OCI-LY7 (cell line): Measurements from ENCODE around the gene ZNF655. TPM values are rescaled to one million over a fixed set of nuclear protein-coding genes. Genes with fewer than 3 reads are reported as not detected.
A peak's percentile ranks its signal among the peaks of the same experiment; 100 is the strongest.

Experiments
- BruUV-seq: library from RNA; stranded (reverse); fragments of 400-500 nt; replicated peaks from 2 replicates; lab custom pipeline; 2021; lab: Mats Ljungman, UMichigan
- CTCF ChIA-PET: fragments of 300-600 bp; sonication (Branson Sonifier 250); formaldehyde crosslinking; loops from one replicate; lab custom pipeline; 2022; ENCODE audit warnings: antibody characterized with exemption; ENCODE audit not compliant: unreplicated experiment; lab: Charles Lee
- POLR2A ChIA-PET: fragments of 300-600 bp; sonication (Branson Sonifier 250); formaldehyde crosslinking; loops from one replicate; lab custom pipeline; 2022; ENCODE audit warnings: antibody characterized with exemption; lab: Charles Lee
- DNase-seq: peaks from one replicate; pipeline ENCODE4 v3.0.0-alpha.2; 2015; ENCODE audit warnings: low spot score
- H2AFZ ChIP-seq: fragments of 200-600 bp; sonication (generic), shearing (Covaris generic); 2 replicates; pipeline ENCODE4 v1.6.1; 2014; ENCODE audit warnings: mild to moderate bottlenecking, antibody characterized with exemption, low read length, moderate library complexity
- H3K27ac ChIP-seq: fragments of 200-600 bp; sonication (generic); 2 replicates; pipeline ENCODE4 v1.5.1; 2014; ENCODE audit warnings: mixed run types, low read depth, mild to moderate bottlenecking, moderate library complexity, low read length, inconsistent platforms; ENCODE audit not compliant: poor library complexity, severe bottlenecking
- H3K36me3 ChIP-seq: fragments of 200-600 bp; sonication (generic); 2 replicates; pipeline ENCODE4 v1.6.1; 2014; ENCODE audit warnings: mild to moderate bottlenecking, antibody characterized with exemption, low read length, moderate library complexity, mixed read lengths; ENCODE audit not compliant: insufficient read depth
- H3K4me1 ChIP-seq: fragments of 200-600 bp; sonication (generic); 2 replicates; pipeline ENCODE4 v1.5.1; 2014; ENCODE audit warnings: mild to moderate bottlenecking, low read length; ENCODE audit not compliant: insufficient read depth, poor library complexity, severe bottlenecking
- H3K4me2 ChIP-seq: fragments of 200-600 bp; sonication (generic); 2 replicates; pipeline ENCODE4 v1.6.1; 2014; ENCODE audit warnings: mild to moderate bottlenecking, low read length
- H3K4me3 ChIP-seq: fragments of 200-600 bp; sonication (generic); 2 replicates; pipeline ENCODE4 v1.5.1; 2014; ENCODE audit warnings: mild to moderate bottlenecking, low read depth, low read length; ENCODE audit not compliant: poor library complexity, severe bottlenecking
- H3K79me2 ChIP-seq: fragments of 200-600 bp; sonication (generic); 2 replicates; pipeline ENCODE4 v1.6.1; 2016; ENCODE audit warnings: low read depth, mild to moderate bottlenecking, low read length, moderate library complexity, mixed read lengths; ENCODE audit not compliant: insufficient read depth
- H3K9me2 ChIP-seq: fragments of 200-600 bp; sonication (generic); 2 replicates; pipeline ENCODE4 v1.6.1; 2016; ENCODE audit warnings: mild to moderate bottlenecking, low read length, mixed read lengths; ENCODE audit not compliant: insufficient read depth
- H3K9me3 ChIP-seq: fragments of 200-600 bp; sonication (generic); 2 replicates; pipeline ENCODE4 v1.6.1; 2014; ENCODE audit warnings: mild to moderate bottlenecking, mixed run types, low read length, mixed read lengths
- H4K20me1 ChIP-seq: fragments of 200-600 bp; sonication (generic); 2 replicates; pipeline ENCODE4 v1.6.1; 2014; ENCODE audit warnings: mild to moderate bottlenecking, antibody characterized with exemption, low read length, moderate library complexity, mixed read lengths; ENCODE audit not compliant: insufficient read depth
- EZH2phosphoT487 ChIP-seq: fragments of 200-600 bp; sonication (generic); IDR thresholded peaks from 2 replicates; pipeline ENCODE4 v1.6.1; 2018; ENCODE audit warnings: low read depth, borderline replicate concordance, mild to moderate bottlenecking, mixed run types, antibody characterized with exemption, low read length, moderate library complexity, mixed read lengths
- intact Hi-C: fragments of 100-400 bp; cut with micrococcal nuclease; formaldehyde crosslinking; loops from one replicate; pipeline ENCODE4 v1.10.0; 2022; ENCODE audit not compliant: unreplicated experiment
- total RNA-seq, 2 experiments: library from RNA; depleted of rRNA in 1 of 2; stranded (reverse); fragments of >200 nt in 1 of 2; shearing (Covaris generic) in 1 of 2; gene quantifications; 2 replicates each; pipeline ENCODE4 v1.2.3, GENCODE V29; 2014 to 2022
- TF ChIP-seq, protein P1 (sequence below): fragments of 200-600 bp; sonication (generic); conservative IDR thresholded peaks from 2 replicates; pipeline ENCODE4 v1.5.1; 2014; ENCODE audit warnings: mild to moderate bottlenecking, antibody characterized with exemption, low read length, moderate library complexity, mixed read lengths

Gene ZNF655
- total RNA-seq, 2 experiments from 2014 or later = 64.1 to 79.7 TPM

DNA sequence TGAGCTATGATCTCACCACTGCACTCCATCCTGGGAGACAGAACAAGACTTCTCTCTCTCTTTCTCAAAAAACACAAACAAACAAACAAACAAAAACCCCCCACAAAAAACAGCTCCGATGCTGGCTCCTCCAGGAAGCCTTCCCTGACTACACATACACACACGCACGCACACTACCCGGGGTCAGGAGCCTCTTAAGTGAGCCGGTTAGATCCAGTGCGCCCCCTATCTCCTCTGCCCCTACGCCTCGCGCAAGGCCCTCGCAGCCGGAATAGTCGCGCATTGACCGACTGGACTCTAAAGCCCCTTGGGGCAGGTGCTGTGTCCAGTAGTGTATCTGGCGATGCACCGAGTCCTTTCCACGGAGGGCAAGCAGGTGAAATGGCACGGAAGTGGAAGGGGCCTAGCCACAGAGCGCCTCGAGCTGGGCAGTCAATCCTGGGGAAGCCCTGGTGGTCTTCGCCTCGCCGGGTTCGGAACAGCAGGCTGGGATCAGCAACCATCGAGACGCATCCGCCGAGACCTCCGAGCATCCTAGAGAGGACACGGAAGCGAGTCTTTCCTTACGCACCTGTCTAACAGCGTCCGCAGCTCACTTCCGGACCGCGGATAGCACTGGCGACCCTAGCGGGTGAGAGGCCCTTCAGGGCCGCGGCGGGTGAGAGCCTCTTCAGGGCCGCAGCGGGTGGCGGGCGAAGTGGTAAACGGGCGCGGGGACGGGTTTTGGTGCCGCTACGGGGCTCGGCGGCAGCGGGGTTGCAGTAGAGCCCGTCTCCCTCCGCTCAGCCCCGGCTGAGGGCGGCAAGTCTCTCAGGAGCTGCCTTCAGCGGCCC, 58.1 kb downstream of the ZNF655 start, which contains the start of gene ZSCAN25:
TSS of gene ZSCAN25 (plus strand) at position 588 of the 833 bp plus-strand sequence. CDS start 2,661 bp downstream, outside the sequence.
- Histone ChIP-seq H3K79me2 (peaks cover 10% of the 10 kb centered on the region; the same call in 1 of the 2 replicates), H3K9me2 (no peaks in the 10 kb centered on the region), H3K4me3 (peak within 1 kb of the TSS; percentile 100), H3K36me3 (peaks cover 32% of the 10 kb centered on the region; the same call in 1 of the 2 replicates), H4K20me1 (no peaks in the 10 kb centered on the region), H3K4me1 (peaks cover 11% of the 10 kb centered on the region), H3K27ac (peak within 1 kb of the TSS; percentile 11), H2AFZ (peak within 1 kb of the TSS; percentile 100), H3K4me2 (peak within 1 kb of the TSS; percentile 92), H3K9me3 (no peaks in the 10 kb centered on the region)
- TF ChIP-seq, protein P1, sequence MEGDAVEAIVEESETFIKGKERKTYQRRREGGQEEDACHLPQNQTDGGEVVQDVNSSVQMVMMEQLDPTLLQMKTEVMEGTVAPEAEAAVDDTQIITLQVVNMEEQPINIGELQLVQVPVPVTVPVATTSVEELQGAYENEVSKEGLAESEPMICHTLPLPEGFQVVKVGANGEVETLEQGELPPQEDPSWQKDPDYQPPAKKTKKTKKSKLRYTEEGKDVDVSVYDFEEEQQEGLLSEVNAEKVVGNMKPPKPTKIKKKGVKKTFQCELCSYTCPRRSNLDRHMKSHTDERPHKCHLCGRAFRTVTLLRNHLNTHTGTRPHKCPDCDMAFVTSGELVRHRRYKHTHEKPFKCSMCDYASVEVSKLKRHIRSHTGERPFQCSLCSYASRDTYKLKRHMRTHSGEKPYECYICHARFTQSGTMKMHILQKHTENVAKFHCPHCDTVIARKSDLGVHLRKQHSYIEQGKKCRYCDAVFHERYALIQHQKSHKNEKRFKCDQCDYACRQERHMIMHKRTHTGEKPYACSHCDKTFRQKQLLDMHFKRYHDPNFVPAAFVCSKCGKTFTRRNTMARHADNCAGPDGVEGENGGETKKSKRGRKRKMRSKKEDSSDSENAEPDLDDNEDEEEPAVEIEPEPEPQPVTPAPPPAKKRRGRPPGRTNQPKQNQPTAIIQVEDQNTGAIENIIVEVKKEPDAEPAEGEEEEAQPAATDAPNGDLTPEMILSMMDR = no peak; the same call in 1 of the 2 replicates
- no peak for TF ChIP-seq EZH2phosphoT487
- peak; percentile 95 for DNase-seq
- BruUV-seq = no TSS peak
- intact Hi-C loops = no loop called here
- ChIA-PET CTCF (interaction anchor here (0.6 kb wide), 1 partner anchor 1200 kb away, joined by 3 read pairs; no protein-coding TSS in a partner anchor), POLR2A (interaction anchor here (0.5 to 1.5 kb wide), 4 partner anchors 10 to 111 kb away, joined by 3 read pairs; no protein-coding TSS in a partner anchor)

DNA sequence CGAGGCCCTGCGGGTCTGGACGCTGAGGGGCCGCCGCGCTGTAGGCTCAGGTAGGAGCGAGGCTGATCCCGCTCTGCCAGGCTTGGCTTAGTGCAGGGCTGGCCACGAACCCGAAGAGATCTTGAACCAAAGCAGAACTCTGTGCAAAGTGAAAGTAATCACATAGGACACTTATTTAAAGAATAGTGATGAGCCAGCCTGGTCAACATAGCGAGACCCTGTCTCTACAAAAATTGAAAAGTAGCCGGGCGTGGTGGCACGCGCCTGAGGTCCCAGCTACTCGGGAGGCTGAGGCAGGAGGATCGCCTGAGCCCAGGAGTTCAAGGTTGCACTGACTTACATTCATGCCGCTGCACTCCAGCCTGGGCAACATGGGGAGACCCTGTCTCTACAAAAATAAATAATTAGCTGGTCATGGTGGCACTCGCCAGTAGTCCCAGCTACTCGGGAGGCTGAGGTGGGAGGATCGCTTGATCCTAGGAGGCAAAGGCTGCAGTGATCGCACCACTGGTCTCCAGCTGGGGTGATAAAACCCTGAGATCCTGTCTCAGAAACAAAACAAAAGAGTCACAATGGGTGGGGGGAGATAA, 58.8 kb downstream of the ZNF655 start:
- BruUV-seq = TSS peak; percentile 64
- ChIA-PET POLR2A (interaction anchor here (0.7 kb wide), 1 partner anchor 20 kb away, joined by 3 read pairs; no protein-coding TSS in a partner anchor), CTCF (no interaction called here)
- peaks cover 37% of the 10 kb centered on the region; the same call in 1 of the 2 replicates for H3K36me3 ChIP-seq
- TF ChIP-seq, protein P1 = no peak
- TF ChIP-seq EZH2phosphoT487 = no peak
- peak overlapping the region; percentile 92 for H3K4me2 ChIP-seq
- intact Hi-C loops = no loop called here
- H2AFZ ChIP-seq = peak overlapping the region; percentile 100
- H3K27ac ChIP-seq = peak overlapping the region; percentile 11
- H3K9me2 ChIP-seq = no peaks in the 10 kb centered on the region
- no peak for DNase-seq
- no peaks in the 10 kb centered on the region for H4K20me1 ChIP-seq
- H3K9me3 ChIP-seq = no peaks in the 10 kb centered on the region
- H3K79me2 ChIP-seq = peaks cover 10% of the 10 kb centered on the region; the same call in 1 of the 2 replicates
- peaks cover 11% of the 10 kb centered on the region for H3K4me1 ChIP-seq
- H3K4me3 ChIP-seq = peak overlapping the region; percentile 100
